GM21381 (cell line): ENCODE data around the gene KRTAP21-2.
"Not testable (repeated sequence)": the region's sequence is repeated elsewhere in the genome, so short reads cannot be mapped to it uniquely, and the experiment has no call there.

ENCODE experiments used
- ATAC-seq: cut with Tn5 transposase; IDR thresholded peaks from one replicate; pipeline ENCODE4 v1.9.1; 2021; ENCODE audit warnings: mild to moderate bottlenecking, moderate library complexity; ENCODE audit not compliant: unreplicated experiment

KRTAP21-2 gene

GRCh38 chr21:30747159-30747558, at the start of gene KRTAP21-2:
Gene KRTAP21-2 (minus strand): TSS chr21:30747259. CDS start chr21:30747202, 57 bp downstream.
- no peak for ATAC-seq

GRCh38 chr21:30793581-30794314, 46.7 kb upstream of the KRTAP21-2 start:
- no peak for ATAC-seq

- no peak for ATAC-seq
These were observed 32.2 kb upstream of the KRTAP21-2 start for GRCh38 chr21:30779249-30779648.

- ATAC-seq, result no peak
These were observed 22.8 kb upstream of the KRTAP21-2 start for GRCh38 chr21:30769724-30770431.

GRCh38 chr21:30760776-30761175, 13.7 kb upstream of the KRTAP21-2 start:
- no peak for ATAC-seq

GRCh38 chr21:30758306-30758705, 11.2 kb upstream of the KRTAP21-2 start:
- no peak for ATAC-seq

- ATAC-seq, result not testable (repeated sequence)
These were observed 8.3 kb upstream of the KRTAP21-2 start, which contains the start of gene KRTAP21-1 for GRCh38 chr21:30755328-30755727. Gene KRTAP21-1 (minus strand): TSS chr21:30755428. CDS start chr21:30755378, 50 bp downstream.

- no peak for ATAC-seq
These were observed 6.6 kb downstream of the KRTAP21-2 start for GRCh38 chr21:30740462-30740861.

GRCh38 chr21:30733026-30733425, 14.0 kb downstream of the KRTAP21-2 start:
- no peak for ATAC-seq

- ATAC-seq, result no peak
These were observed 20.3 kb downstream of the KRTAP21-2 start for GRCh38 chr21:30726726-30727125.

- ATAC-seq, result no peak
These were observed 27.7 kb downstream of the KRTAP21-2 start for GRCh38 chr21:30719401-30719800.

GRCh38 chr21:30718239-30718909, 28.7 kb downstream of the KRTAP21-2 start, which contains the start of gene KRTAP21-3:
Gene KRTAP21-3 (minus strand): TSS chr21:30718777. CDS start chr21:30718759, 18 bp downstream.
- ATAC-seq, result no peak

- ATAC-seq, result no peak
These were observed 30.0 kb downstream of the KRTAP21-2 start for GRCh38 chr21:30717105-30717504.

GRCh38 chr21:30714946-30715345, 32.1 kb downstream of the KRTAP21-2 start:
- ATAC-seq, result no peak

- no peak for ATAC-seq
These were observed 32.6 kb downstream of the KRTAP21-2 start for GRCh38 chr21:30714456-30714855.

- ATAC-seq, result no peak
These were observed 33.3 kb downstream of the KRTAP21-2 start for GRCh38 chr21:30713766-30714165.

- no peak for ATAC-seq
These were observed 36.6 kb downstream of the KRTAP21-2 start for GRCh38 chr21:30710499-30710898.

- no peak for ATAC-seq
These were observed 39.6 kb downstream of the KRTAP21-2 start for GRCh38 chr21:30707409-30707808.
